Psoas muscle (tissue), 8 donors: ENCODE measurements around the gene SLC5A10. TPM values are rescaled to one million over a fixed set of nuclear protein-coding genes. Genes with fewer than 3 reads are reported as not detected.

ENCODE experiments used
- ATAC-seq, 4 donors: fragments of 200-7000 bp; cut with Tn5 transposase; one replicate each; pipeline ENCODE4 v1.9.1; 2020; ENCODE audit warnings: moderate library complexity in 3 of 4, mild to moderate bottlenecking in 2 of 4
- DNase-seq, 2 donors: peaks; one replicate each; pipeline ENCODE4 v3.0.0-alpha.2; 2020
- H3K27ac ChIP-seq: fragments of 200-600 bp; one replicate; pipeline ENCODE4 v1.8.0; 2022
- H3K27me3 ChIP-seq, 3 donors: fragments of 200-600 bp in 1 of 3; one replicate each; pipeline versions ENCODE4 v1.6.1 to v1.8.0; 2013 to 2022; ENCODE audit warnings: low read length in 2 of 3, mild to moderate bottlenecking in 2 of 3, moderate library complexity in 1 of 3; ENCODE audit not compliant: insufficient read depth in 3 of 3
- H3K36me3 ChIP-seq, 2 donors: fragments of 200-600 bp in 1 of 2; one replicate each; pipeline versions ENCODE4 v1.6.1 to v1.8.0; 2013 to 2022; ENCODE audit warnings: low read depth in 1 of 2, mild to moderate bottlenecking in 1 of 2, moderate library complexity in 1 of 2; ENCODE audit not compliant: insufficient read depth in 1 of 2
- H3K4me1 ChIP-seq: fragments of 200-600 bp; one replicate; pipeline ENCODE4 v1.8.0; 2022
- H3K4me3 ChIP-seq: fragments of 200-600 bp; one replicate; pipeline ENCODE4 v1.8.0; 2022; ENCODE audit warnings: mild to moderate bottlenecking
- H3K9me3 ChIP-seq: fragments of 200-600 bp; one replicate; pipeline ENCODE4 v1.8.0; 2022
- CTCF ChIP-seq: fragments of 200-600 bp; IDR thresholded peaks from one replicate; pipeline ENCODE4 v1.8.0; 2022; ENCODE audit warnings: antibody characterized with exemption
- WGBS, 3 donors: extraction: QIAGEN DNeasy Blood & Tissue Kit; methylation state at CpG; one replicate each; pipeline versions ENCODE4 v1.1.6 to v1.1.7; 2013; 5-methylcytosine and 5-hydroxymethylcytosine counted together
- intact Hi-C, 2 donors: fragments of 100-400 bp; cut with DNase I; formaldehyde crosslinking; loops; one replicate each; pipeline versions ENCODE4 v1.11.0 to v1.14.2; 2022
- polyA plus RNA-seq, 3 donors: library from polyadenylated mRNA; stranded (reverse); fragments of 200-250 nt; gene quantifications; one replicate each; pipeline ENCODE4 v1.2.3, GENCODE V29; 2013
- total RNA-seq, 4 donors: library from RNA; stranded (reverse); fragmentation: NEBNext Ultra II Directional in 2 of 4; extraction: Animal tissue kit (Norgen Biotek cat#: 25700) in 2 of 4; gene quantifications; one replicate each; pipeline versions ENCODE4 v1.2.1 to v1.2.4, GENCODE V29; 2021 to 2023
- donor health status: healthy with polysubstance abuse.
- donor health status: DM: no; HTN: no; CAD: no; lungs with moderate emphysema.
- donor health status: Bipolar disorder and iron deficiency.
- donor health status: healthy.
- donor health status: DM: yes; HTN: yes; CAD: no.
- donor health status: DM: no; HTN: no; CAD: no.
- donor health status: DM: no; HTN: no; CAD: no.
- donor health status: DM: yes; HTN: yes; CAD: no.

SLC5A10 gene
- total and polyA plus RNA-seq, 7 donors = 0.03 TPM; not detected in 6

GRCh38 chr17:18999394-18999793 lies 47.4 kb downstream of the SLC5A10 start:
- TF ChIP-seq CTCF = no peak
- no peak for ATAC-seq
- Histone ChIP-seq H3K36me3 (no peaks in the 10 kb centered on the region), H3K9me3 (peaks cover 13% of the 10 kb centered on the region), H3K27ac (no peak overlapping the region), H3K27me3 (peaks cover 0 to 3% (median 0%) of the 10 kb centered on the region in 3 donors), H3K4me3 (no peak overlapping the region), H3K4me1 (no peaks in the 10 kb centered on the region)
- intact Hi-C loops = no loop called here
- DNase-seq = no peak
- WGBS, 3 donors = 94 to 97% (median 96%) methylated on average over 8 of the region's 8 CpGs

GRCh38 chr17:18999911-19000310 lies 47.9 kb downstream of the SLC5A10 start:
- Histone ChIP-seq H3K27me3 (peaks cover 0 to 3% (median 2%) of the 10 kb centered on the region in 3 donors), H3K36me3 (no peaks in the 10 kb centered on the region), H3K9me3 (peaks cover 13% of the 10 kb centered on the region), H3K27ac (no peak overlapping the region), H3K4me1 (no peaks in the 10 kb centered on the region), H3K4me3 (no peak overlapping the region)
- 88 to 93% (median 90%) methylated on average over 6 of the region's 6 CpGs for WGBS, 3 donors
- TF ChIP-seq CTCF = no peak
- intact Hi-C loops = no loop called here
- no peak for ATAC-seq
- no peak for DNase-seq

- H3K27ac ChIP-seq = no peak overlapping the region
- no peak overlapping the region for H3K4me3 ChIP-seq
- no peak for TF ChIP-seq CTCF
- DNase-seq (peak in 1 of 2 donors; percentile 38), ATAC-seq (peak in 2 of 4 donors; percentile 16 to 22)
- WGBS, 3 donors = 79 to 85% (median 80%) methylated on average over 17 of the region's 17 CpGs
- H3K27me3 ChIP-seq = peaks cover 0 to 6% (median 3%) of the 10 kb centered on the region in 3 donors
- intact Hi-C loops = no loop called here
- no peaks in the 10 kb centered on the region for H3K4me1 ChIP-seq
- peaks cover 6% of the 10 kb centered on the region for H3K9me3 ChIP-seq
- H3K36me3 ChIP-seq = no peaks in the 10 kb centered on the region
Measured at GRCh38 chr17:19000531-19001325, 48.8 kb downstream of the SLC5A10 start.

- Histone ChIP-seq H3K4me3 (no peak overlapping the region), H3K4me1 (no peaks in the 10 kb centered on the region), H3K9me3 (no peaks in the 10 kb centered on the region), H3K27me3 (peaks cover 0 to 6% (median 3%) of the 10 kb centered on the region in 3 donors), H3K36me3 (no peaks in the 10 kb centered on the region), H3K27ac (no peak overlapping the region)
- WGBS, 3 donors = 73 to 86% (median 74%) methylated on average over 7 of the region's 7 CpGs
- DNase-seq (no peak), ATAC-seq (no peak)
- intact Hi-C loops = no loop called here
- no peak for TF ChIP-seq CTCF
Measured at GRCh38 chr17:19001907-19002590, 50.1 kb downstream of the SLC5A10 start.
